Psoas muscle (tissue), 8 donors: ENCODE results near the gene E2F3. TPM values are rescaled to one million over a fixed set of nuclear protein-coding genes. Genes with fewer than 3 reads are reported as not detected.

ENCODE experiments used
- ATAC-seq, 4 donors: fragments of 200-7000 bp; cut with Tn5 transposase; one replicate each; pipeline ENCODE4 v1.9.1; 2020; ENCODE audit warnings: moderate library complexity in 3 of 4, mild to moderate bottlenecking in 2 of 4
- DNase-seq, 2 donors: peaks; one replicate each; pipeline ENCODE4 v3.0.0-alpha.2; 2020
- H3K27ac ChIP-seq: fragments of 200-600 bp; one replicate; pipeline ENCODE4 v1.8.0; 2022
- H3K27me3 ChIP-seq, 3 donors: fragments of 200-600 bp in 1 of 3; one replicate each; pipeline versions ENCODE4 v1.6.1 to v1.8.0; 2013 to 2022; ENCODE audit warnings: low read length in 2 of 3, mild to moderate bottlenecking in 2 of 3, moderate library complexity in 1 of 3; ENCODE audit not compliant: insufficient read depth in 3 of 3
- H3K36me3 ChIP-seq, 2 donors: fragments of 200-600 bp in 1 of 2; one replicate each; pipeline versions ENCODE4 v1.6.1 to v1.8.0; 2013 to 2022; ENCODE audit warnings: low read depth in 1 of 2, mild to moderate bottlenecking in 1 of 2, moderate library complexity in 1 of 2; ENCODE audit not compliant: insufficient read depth in 1 of 2
- H3K4me1 ChIP-seq: fragments of 200-600 bp; one replicate; pipeline ENCODE4 v1.8.0; 2022
- H3K4me3 ChIP-seq: fragments of 200-600 bp; one replicate; pipeline ENCODE4 v1.8.0; 2022; ENCODE audit warnings: mild to moderate bottlenecking
- H3K9me3 ChIP-seq: fragments of 200-600 bp; one replicate; pipeline ENCODE4 v1.8.0; 2022
- CTCF ChIP-seq: fragments of 200-600 bp; IDR thresholded peaks from one replicate; pipeline ENCODE4 v1.8.0; 2022; ENCODE audit warnings: antibody characterized with exemption
- WGBS, 3 donors: extraction: QIAGEN DNeasy Blood & Tissue Kit; methylation state at CpG; one replicate each; pipeline versions ENCODE4 v1.1.6 to v1.1.7; 2013; 5-methylcytosine and 5-hydroxymethylcytosine counted together
- intact Hi-C, 2 donors: fragments of 100-400 bp; cut with DNase I; formaldehyde crosslinking; loops; one replicate each; pipeline versions ENCODE4 v1.11.0 to v1.14.2; 2022
- polyA plus RNA-seq, 3 donors: library from polyadenylated mRNA; stranded (reverse); fragments of 200-250 nt; gene quantifications; one replicate each; pipeline ENCODE4 v1.2.3, GENCODE V29; 2013
- total RNA-seq, 4 donors: library from RNA; stranded (reverse); fragmentation: NEBNext Ultra II Directional in 2 of 4; extraction: Animal tissue kit (Norgen Biotek cat#: 25700) in 2 of 4; gene quantifications; one replicate each; pipeline versions ENCODE4 v1.2.1 to v1.2.4, GENCODE V29; 2021 to 2023
- donor health status: healthy with polysubstance abuse.
- donor health status: DM: no; HTN: no; CAD: no; lungs with moderate emphysema.
- donor health status: Bipolar disorder and iron deficiency.
- donor health status: healthy.
- donor health status: DM: yes; HTN: yes; CAD: no.
- donor health status: DM: no; HTN: no; CAD: no.
- donor health status: DM: no; HTN: no; CAD: no.
- donor health status: DM: yes; HTN: yes; CAD: no.

The E2F3 gene
- total and polyA plus RNA-seq, 7 donors = 4.8 to 16.8 (median 15.3) TPM

GRCh38 chr6:20416567-20417345 is 15.1 kb downstream of the E2F3 start:
- ATAC-seq = no peak
- TF ChIP-seq CTCF = no peak
- no peaks in the 10 kb centered on the region for H3K36me3 ChIP-seq
- no peak for DNase-seq
- H3K4me3 ChIP-seq = no peak overlapping the region
- H3K4me1 ChIP-seq = peaks cover 24% of the 10 kb centered on the region
- WGBS, 3 donors = 42 to 61% (median 50%) methylated on average over 4 of the region's 4 CpGs
- H3K27ac ChIP-seq = peak overlapping the region; percentile 62
- intact Hi-C loops = no loop called here
- H3K27me3 ChIP-seq = no peaks in the 10 kb centered on the region
- H3K9me3 ChIP-seq = peaks cover under 1% of the 10 kb centered on the region

GRCh38 chr6:20417819-20418218 is 16.1 kb downstream of the E2F3 start:
- Histone ChIP-seq H3K9me3 (peaks cover 4% of the 10 kb centered on the region), H3K27ac (no peak overlapping the region), H3K27me3 (no peaks in the 10 kb centered on the region), H3K4me1 (peaks cover 22% of the 10 kb centered on the region), H3K4me3 (no peak overlapping the region), H3K36me3 (no peaks in the 10 kb centered on the region)
- DNase-seq = no peak
- intact Hi-C loops = no loop called here
- no peak for TF ChIP-seq CTCF
- WGBS, 3 donors = 69 to 79% (median 71%) methylated on average over 6 of the region's 6 CpGs
- ATAC-seq = no peak

GRCh38 chr6:20426177-20427082 is 24.8 kb downstream of the E2F3 start:
- H3K36me3 ChIP-seq = peaks cover 0 to under 1% of the 10 kb centered on the region in 2 donors
- no peak for TF ChIP-seq CTCF
- WGBS, 3 donors = 61 to 79% (median 61%) methylated on average over 3 of the region's 3 CpGs
- peaks cover 15% of the 10 kb centered on the region for H3K4me1 ChIP-seq
- H3K27ac ChIP-seq = no peak overlapping the region
- H3K27me3 ChIP-seq = no peaks in the 10 kb centered on the region
- H3K9me3 ChIP-seq = peaks cover 4% of the 10 kb centered on the region
- DNase-seq = no peak
- peak; percentile 73 to 80 (median 74) for ATAC-seq
- intact Hi-C loops = no loop called here
- H3K4me3 ChIP-seq = no peak overlapping the region

GRCh38 chr6:20427856-20428255 is 26.2 kb downstream of the E2F3 start:
- H3K9me3 ChIP-seq = no peaks in the 10 kb centered on the region
- TF ChIP-seq CTCF = no peak
- H3K27me3 ChIP-seq = no peaks in the 10 kb centered on the region
- peaks cover 0 to 3% of the 10 kb centered on the region in 2 donors for H3K36me3 ChIP-seq
- no peak overlapping the region for H3K27ac ChIP-seq
- DNase-seq (no peak), ATAC-seq (no peak)
- H3K4me1 ChIP-seq = peaks cover 15% of the 10 kb centered on the region
- no peak overlapping the region for H3K4me3 ChIP-seq
- WGBS, 3 donors = 75 to 86% (median 80%) methylated on average over 6 of the region's 6 CpGs
- intact Hi-C loops = no loop called here
